ENCODE data around the gene SREK1. TPM values are rescaled to one million over a fixed set of nuclear protein-coding genes. Genes with fewer than 3 reads are reported as not detected.
A peak's percentile ranks its signal among the peaks of the same experiment; 100 is the strongest.
"Not testable (repeated sequence)": the region's sequence is repeated elsewhere in the genome, so short reads cannot be mapped to it uniquely, and the experiment has no call there.

The SREK1 gene
- total RNA-seq, 1 donor from 2014 or later: 78.4 TPM

DNA sequence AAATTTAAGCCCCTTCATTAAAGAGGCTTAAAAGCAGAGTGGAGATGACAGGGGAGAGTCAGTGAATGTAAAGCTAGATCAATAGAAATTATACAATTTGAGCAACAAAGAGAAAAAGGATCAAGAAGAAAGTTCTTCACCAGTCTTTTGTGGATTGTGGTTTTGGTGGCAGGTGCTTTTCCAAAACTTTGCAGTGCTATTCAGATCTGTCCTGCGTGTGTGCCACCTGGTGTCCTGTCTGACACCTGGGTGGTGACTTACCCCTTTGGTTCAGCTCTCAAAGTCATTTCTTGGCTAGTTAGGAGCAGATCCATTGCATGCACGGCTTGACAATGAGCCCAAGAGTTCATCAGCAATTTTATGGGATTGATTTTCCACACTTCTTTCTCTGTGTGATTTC lies 69.4 kb downstream of the SREK1 start:
- Mint-ChIP-seq H3K27ac (ENCODE audit: unreplicated experiment) (no peak overlapping the region), H3K36me3 (ENCODE audit: unreplicated experiment) (no peaks in the 10 kb centered on the region), H3K4me1 (ENCODE audit: low read depth, unreplicated experiment) (no peaks in the 10 kb centered on the region), H3K9me3 (ENCODE audit: unreplicated experiment) (no peaks in the 10 kb centered on the region), H3K4me3 (ENCODE audit: unreplicated experiment) (no peak overlapping the region), H3K27me3 (ENCODE audit: unreplicated experiment) (no peaks in the 10 kb centered on the region)
- TF ChIP-seq, protein P1, sequence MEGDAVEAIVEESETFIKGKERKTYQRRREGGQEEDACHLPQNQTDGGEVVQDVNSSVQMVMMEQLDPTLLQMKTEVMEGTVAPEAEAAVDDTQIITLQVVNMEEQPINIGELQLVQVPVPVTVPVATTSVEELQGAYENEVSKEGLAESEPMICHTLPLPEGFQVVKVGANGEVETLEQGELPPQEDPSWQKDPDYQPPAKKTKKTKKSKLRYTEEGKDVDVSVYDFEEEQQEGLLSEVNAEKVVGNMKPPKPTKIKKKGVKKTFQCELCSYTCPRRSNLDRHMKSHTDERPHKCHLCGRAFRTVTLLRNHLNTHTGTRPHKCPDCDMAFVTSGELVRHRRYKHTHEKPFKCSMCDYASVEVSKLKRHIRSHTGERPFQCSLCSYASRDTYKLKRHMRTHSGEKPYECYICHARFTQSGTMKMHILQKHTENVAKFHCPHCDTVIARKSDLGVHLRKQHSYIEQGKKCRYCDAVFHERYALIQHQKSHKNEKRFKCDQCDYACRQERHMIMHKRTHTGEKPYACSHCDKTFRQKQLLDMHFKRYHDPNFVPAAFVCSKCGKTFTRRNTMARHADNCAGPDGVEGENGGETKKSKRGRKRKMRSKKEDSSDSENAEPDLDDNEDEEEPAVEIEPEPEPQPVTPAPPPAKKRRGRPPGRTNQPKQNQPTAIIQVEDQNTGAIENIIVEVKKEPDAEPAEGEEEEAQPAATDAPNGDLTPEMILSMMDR (IDR thresholded peaks at IDR 0.05; ENCODE audit: partially characterized antibody, unreplicated experiment): no peak
- no peak for DNase-seq

DNA sequence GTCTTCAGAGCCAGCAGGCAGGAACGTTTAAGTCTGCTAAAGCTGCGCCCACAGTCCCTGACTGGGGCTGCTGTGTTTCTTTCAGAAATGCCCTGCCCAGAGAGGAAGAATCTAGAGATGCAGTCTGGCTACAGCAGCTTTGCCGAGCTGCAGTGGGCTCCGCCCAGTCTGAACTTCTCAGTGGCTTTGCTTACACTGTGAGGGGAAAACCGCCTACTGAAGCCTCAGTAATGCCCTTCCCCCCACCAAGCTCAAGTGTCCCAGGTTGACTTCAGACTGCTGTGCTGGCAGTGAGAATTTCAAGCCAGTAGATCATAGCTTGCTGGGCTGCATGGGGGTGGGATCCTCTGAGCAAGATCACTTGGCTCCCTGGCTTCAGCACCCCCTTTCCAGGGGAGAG lies 78.4 kb downstream of the SREK1 start:
- H3K27me3 Mint-ChIP-seq (ENCODE audit: unreplicated experiment): no peaks in the 10 kb centered on the region
- no peak for DNase-seq
- H3K9me3 Mint-ChIP-seq (ENCODE audit: unreplicated experiment): peaks cover 2% of the 10 kb centered on the region
- no peaks in the 10 kb centered on the region for H3K4me1 Mint-ChIP-seq (ENCODE audit: low read depth, unreplicated experiment)
- H3K4me3 Mint-ChIP-seq (ENCODE audit: unreplicated experiment): no peak overlapping the region
- TF ChIP-seq, protein P1 (IDR thresholded peaks at IDR 0.05; ENCODE audit: partially characterized antibody, unreplicated experiment): no peak
- H3K36me3 Mint-ChIP-seq (ENCODE audit: unreplicated experiment): no peaks in the 10 kb centered on the region
- no peak overlapping the region for H3K27ac Mint-ChIP-seq (ENCODE audit: unreplicated experiment)

DNA sequence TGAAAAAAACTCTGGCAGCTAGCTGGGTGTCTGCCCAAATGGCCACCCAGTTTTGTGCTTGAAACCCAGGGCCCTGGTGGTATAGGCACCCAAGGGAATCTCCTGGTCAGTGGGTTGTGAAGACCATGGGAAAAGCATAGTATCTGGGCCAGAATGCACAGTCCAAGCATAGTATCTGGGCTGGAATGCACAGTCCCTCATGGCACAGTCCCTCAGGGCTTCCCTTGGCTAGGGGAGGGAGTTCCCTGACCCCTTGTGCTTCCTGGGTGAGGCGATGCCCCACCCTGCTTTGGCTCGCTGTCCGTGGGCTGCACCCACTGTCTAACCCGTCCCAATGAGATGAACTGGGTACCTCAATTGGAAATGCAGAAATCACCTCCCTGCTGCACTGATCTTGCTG lies 78.8 kb downstream of the SREK1 start:
- not testable (repeated sequence) for DNase-seq; H3K4me1 Mint-ChIP-seq (ENCODE audit: low read depth, unreplicated experiment); H3K27me3 Mint-ChIP-seq (ENCODE audit: unreplicated experiment); H3K27ac Mint-ChIP-seq (ENCODE audit: unreplicated experiment); H3K36me3 Mint-ChIP-seq (ENCODE audit: unreplicated experiment); H3K9me3 Mint-ChIP-seq (ENCODE audit: unreplicated experiment); H3K4me3 Mint-ChIP-seq (ENCODE audit: unreplicated experiment)

DNA sequence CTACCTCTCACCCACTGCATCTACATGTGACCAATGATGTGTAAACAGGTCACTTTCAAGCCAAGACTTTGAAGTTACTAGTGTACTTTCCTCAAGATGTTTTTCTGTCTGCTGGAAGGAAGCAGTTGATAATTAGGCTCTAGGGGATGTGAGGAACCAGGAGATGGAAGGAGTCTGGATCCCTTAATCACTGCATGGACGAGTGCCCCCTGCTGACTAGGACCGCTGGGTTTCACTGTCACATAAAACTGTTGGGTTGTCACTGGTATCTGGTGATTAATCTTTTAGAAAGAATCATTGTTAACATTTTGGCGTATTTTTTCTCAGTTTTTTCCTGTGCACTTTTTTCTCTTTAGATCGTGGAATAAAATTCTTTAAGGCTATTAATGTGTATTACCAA lies 79.5 kb downstream of the SREK1 start:
- TF ChIP-seq, protein P1 (IDR thresholded peaks at IDR 0.05; ENCODE audit: partially characterized antibody, unreplicated experiment): no peak
- Mint-ChIP-seq H3K9me3 (ENCODE audit: unreplicated experiment) (peaks cover 2% of the 10 kb centered on the region), H3K27me3 (ENCODE audit: unreplicated experiment) (no peaks in the 10 kb centered on the region), H3K27ac (ENCODE audit: unreplicated experiment) (no peak overlapping the region), H3K36me3 (ENCODE audit: unreplicated experiment) (no peaks in the 10 kb centered on the region), H3K4me1 (ENCODE audit: low read depth, unreplicated experiment) (peaks cover 6% of the 10 kb centered on the region), H3K4me3 (ENCODE audit: unreplicated experiment) (no peak overlapping the region)
- DNase-seq: peak; percentile 34

DNA sequence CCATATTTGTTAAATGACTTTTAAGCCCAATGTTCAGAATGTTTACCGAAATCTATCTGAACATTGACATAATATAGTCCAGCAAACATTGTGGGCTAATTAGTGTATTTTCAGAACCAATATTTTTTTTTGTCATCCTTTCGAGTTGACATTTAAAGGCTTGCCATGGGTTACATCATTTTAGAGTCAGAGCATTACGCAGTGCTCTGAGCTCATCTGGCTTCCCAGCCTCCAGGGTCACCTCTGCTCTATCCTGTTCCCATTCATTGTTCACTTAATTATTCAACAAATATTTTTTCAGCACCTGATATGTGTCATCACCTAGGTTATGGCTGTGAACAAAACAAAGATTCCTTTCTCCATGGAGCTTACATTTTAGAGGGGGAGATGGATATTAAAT lies 80.2 kb downstream of the SREK1 start:
- peaks cover 2% of the 10 kb centered on the region for H3K9me3 Mint-ChIP-seq (ENCODE audit: unreplicated experiment)
- TF ChIP-seq, protein P1 (IDR thresholded peaks at IDR 0.05; ENCODE audit: partially characterized antibody, unreplicated experiment): no peak
- H3K27ac Mint-ChIP-seq (ENCODE audit: unreplicated experiment): no peak overlapping the region
- no peaks in the 10 kb centered on the region for H3K27me3 Mint-ChIP-seq (ENCODE audit: unreplicated experiment)
- no peak for DNase-seq
- H3K4me1 Mint-ChIP-seq (ENCODE audit: low read depth, unreplicated experiment): peaks cover 6% of the 10 kb centered on the region
- H3K4me3 Mint-ChIP-seq (ENCODE audit: unreplicated experiment): no peak overlapping the region
- no peaks in the 10 kb centered on the region for H3K36me3 Mint-ChIP-seq (ENCODE audit: unreplicated experiment)
